ENCODE results near the gene RAPGEF5. TPM values are rescaled to one million over a fixed set of nuclear protein-coding genes. Genes with fewer than 3 reads are reported as not detected.

Gene RAPGEF5
- total and polyA plus RNA-seq, 10 of the 15 experiments (the other 5 are each of a cell fraction or from before 2014, with no cell fraction given): 0.38 to 4.0 (median 1.6) TPM; not detected in 1

- in situ Hi-C loops (cut with MboI) (no loop called here), intact Hi-C loops (cut with micrococcal nuclease; ENCODE audit: unreplicated experiment) (no loop called here)
- H3K9me3 ChIP-seq (replicated peaks; ENCODE audit: control insufficient read depth, insufficient read depth, low read length): peaks cover 10% of the 10 kb centered on the region; the same call in 2 of the 3 replicates
- H3K27me3 ChIP-seq (replicated peaks in 1 of 2; ENCODE audit: control insufficient read depth in 2 of 2, insufficient read depth in 2 of 2, low read length in 1 of 2): peaks cover 0 to 4% of the 10 kb centered on the region in 2 experiments; a peak in 2 of 4 replicates
- WGBS (ENCODE audit: insufficient coverage, insufficient replicate concordance, low lambda C conversion rate, missing lambda C conversion rate): 2% methylated on average over 16 of the region's 26 CpGs
- no TSS peak for BruUV-seq (replicated peaks)
- H4K20me1 ChIP-seq (ENCODE audit: control insufficient read depth, insufficient read depth): no peaks in the 10 kb centered on the region
- ChIA-PET CTCF (interaction anchor here (0.7 to 1.4 kb wide), 6 partner anchors 32 to 191 kb away, joined by 3 to 5 read pairs (median 4); no protein-coding TSS in a partner anchor), SMC1A (ENCODE audit: uncharacterized antibody, unreplicated experiment) (interaction anchor here (0.8 to 2.7 kb wide), 9 partner anchors 9 to 175 kb away, joined by 3 to 6 read pairs (median 3); no protein-coding TSS in a partner anchor), RAD21 (ENCODE audit: unreplicated experiment) (interaction anchor here (0.6 to 1.3 kb wide), 4 partner anchors 9 to 96 kb away, joined by 3 to 5 read pairs (median 4); no protein-coding TSS in a partner anchor), POLR2A (interaction anchor here (1.1 kb wide), 1 partner anchor 10 kb away, joined by 3 read pairs; no protein-coding TSS in a partner anchor)
- FAIRE-seq (no peak), DNase-seq (ENCODE audit: low read depth, low spot score) (no peak), ATAC-seq (peak; percentile 50)
- H2AFZ ChIP-seq (ENCODE audit: control insufficient read depth, low read depth, low read length): peak overlapping the region; percentile 51
- peak overlapping the region; percentile 49 for H3K9ac ChIP-seq (ENCODE audit: control insufficient read depth, insufficient read depth, low read length)
- TF ChIP-seq POLR2A (IDR thresholded peaks at IDR 0.05; ENCODE audit: low read depth, low read length) (peak; percentile 41; the same call in 1 of the 2 replicates), GATAD2B (conservative IDR thresholded peaks at IDR 0.05; ENCODE audit: low read depth) (0 out of 2 replicates have a peak, but pooled peaks have one; percentile 2), RUNX3 (IDR thresholded peaks at IDR 0.05; ENCODE audit: low read length) (peak; percentile 45; the same call in 1 of the 2 replicates), ATF7 (IDR thresholded peaks at IDR 0.05; ENCODE audit: low read depth) (no peak), PAX8 (IDR thresholded peaks at IDR 0.05) (no peak), STAT3 (IDR thresholded peaks at IDR 0.05; ENCODE audit: low read depth, low read length) (no peak), BCL11A (IDR thresholded peaks at IDR 0.05; ENCODE audit: low read depth, low read length) (no peak), JUNB (IDR thresholded peaks at IDR 0.05) (no peak)
- H3K4me2 ChIP-seq (ENCODE audit: control insufficient read depth, insufficient read depth): peak overlapping the region; percentile 75
- H3K36me3 ChIP-seq (ENCODE audit: control insufficient read depth in 2 of 2, insufficient read depth in 2 of 2, low read length in 1 of 2): no peaks in the 10 kb centered on the region
- no peak overlapping the region for H3K27ac ChIP-seq (ENCODE audit: control insufficient read depth, insufficient read depth)
- H3K4me1 ChIP-seq (ENCODE audit: control insufficient read depth, insufficient read depth, low read length): peaks cover 9% of the 10 kb centered on the region; the same call in 1 of the 2 replicates
- H3K4me3 ChIP-seq: peak overlapping the region; percentile 90
- peaks cover 34% of the 10 kb centered on the region for H3K79me2 ChIP-seq (ENCODE audit: control insufficient read depth, insufficient read depth, low read length)
These were observed 803 bp downstream of the RAPGEF5 start for GRCh38 chr7:22356010-22356691.

Measured in GM12878 (cell line).